Panc1 (cell line): ENCODE results near the gene CDCP1.

Experiments used
- POLR2AphosphoS5 ChIP-seq: IDR thresholded peaks from 2 replicates; pipeline ENCODE4 v1.6.1; 2012; ENCODE audit warnings: mild to moderate bottlenecking, low read depth, low read length, moderate library complexity
- TF ChIP-seq, protein P1 (sequence below): fragments of 450-650 bp; IDR thresholded peaks from 2 replicates; pipeline ENCODE4 v1.5.1; 2017; ENCODE audit warnings: mild to moderate bottlenecking

DNA sequence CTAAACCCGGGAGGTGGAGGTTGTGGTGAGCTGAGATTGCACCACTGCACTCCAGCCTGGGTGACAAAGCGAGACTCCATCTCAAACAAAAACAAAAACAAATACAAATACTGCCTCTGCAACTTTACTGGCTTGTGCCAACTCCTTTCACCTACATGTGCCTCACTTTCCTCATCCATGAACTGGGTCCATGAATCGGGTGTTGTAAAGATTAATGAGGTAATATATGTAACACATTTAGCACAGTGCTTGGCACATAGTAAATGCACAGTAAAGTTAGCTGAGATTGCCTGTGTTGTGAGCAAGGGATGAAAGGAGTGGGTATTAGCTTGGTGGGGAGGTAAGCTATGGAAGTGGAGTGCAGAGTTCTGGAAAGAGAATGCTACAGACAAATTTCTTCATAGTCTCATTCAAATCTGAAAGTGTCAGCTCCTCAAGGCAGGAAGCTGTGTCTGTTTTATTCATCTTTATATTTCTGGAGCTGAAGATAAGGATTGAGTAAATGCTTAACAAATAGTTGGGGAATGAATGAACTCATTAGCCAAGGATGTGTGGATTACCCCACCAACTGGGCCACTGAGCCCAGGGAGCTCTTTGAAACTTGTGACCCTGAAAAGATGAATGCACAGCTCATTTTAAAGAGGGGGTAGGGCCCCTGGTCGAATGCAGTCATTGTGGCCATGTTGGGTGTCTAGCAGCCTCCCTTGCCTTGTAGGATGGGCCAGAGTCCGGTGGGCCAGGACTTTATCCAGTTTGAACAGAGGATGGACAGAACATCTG is 7.7 kb upstream of the CDCP1 start:
- TF ChIP-seq, protein P1, sequence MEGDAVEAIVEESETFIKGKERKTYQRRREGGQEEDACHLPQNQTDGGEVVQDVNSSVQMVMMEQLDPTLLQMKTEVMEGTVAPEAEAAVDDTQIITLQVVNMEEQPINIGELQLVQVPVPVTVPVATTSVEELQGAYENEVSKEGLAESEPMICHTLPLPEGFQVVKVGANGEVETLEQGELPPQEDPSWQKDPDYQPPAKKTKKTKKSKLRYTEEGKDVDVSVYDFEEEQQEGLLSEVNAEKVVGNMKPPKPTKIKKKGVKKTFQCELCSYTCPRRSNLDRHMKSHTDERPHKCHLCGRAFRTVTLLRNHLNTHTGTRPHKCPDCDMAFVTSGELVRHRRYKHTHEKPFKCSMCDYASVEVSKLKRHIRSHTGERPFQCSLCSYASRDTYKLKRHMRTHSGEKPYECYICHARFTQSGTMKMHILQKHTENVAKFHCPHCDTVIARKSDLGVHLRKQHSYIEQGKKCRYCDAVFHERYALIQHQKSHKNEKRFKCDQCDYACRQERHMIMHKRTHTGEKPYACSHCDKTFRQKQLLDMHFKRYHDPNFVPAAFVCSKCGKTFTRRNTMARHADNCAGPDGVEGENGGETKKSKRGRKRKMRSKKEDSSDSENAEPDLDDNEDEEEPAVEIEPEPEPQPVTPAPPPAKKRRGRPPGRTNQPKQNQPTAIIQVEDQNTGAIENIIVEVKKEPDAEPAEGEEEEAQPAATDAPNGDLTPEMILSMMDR: no peak
- no peak for TF ChIP-seq POLR2AphosphoS5
